ENCODE measurements around the gene CEP290.

Gene CEP290

GRCh38 chr12:88141774-88142609, at the start of gene CEP290, which contains the start of gene TMTC3:
TSS of gene CEP290 (minus strand) at chr12:88142088. CDS start at chr12:88141307, 781 bp downstream.
TSS of gene TMTC3 (plus strand) at chr12:88142307. CDS start at chr12:88148316, 6,009 bp downstream.
- peak; percentile 83 for DNase-seq (ENCODE audit: low read depth in 2 of 2)

- no peak for DNase-seq (ENCODE audit: low read depth in 2 of 2)
Observed at GRCh38 chr12:88188180-88188579, 46.3 kb upstream of the CEP290 start.

- DNase-seq (ENCODE audit: low read depth in 2 of 2): no peak
Observed at GRCh38 chr12:88187571-88187970, 45.7 kb upstream of the CEP290 start.

- DNase-seq (ENCODE audit: low read depth in 2 of 2): no peak
Observed at GRCh38 chr12:88185988-88186387, 44.1 kb upstream of the CEP290 start.

GRCh38 chr12:88185279-88185678, 43.4 kb upstream of the CEP290 start:
- no peak for DNase-seq (ENCODE audit: low read depth in 2 of 2)

GRCh38 chr12:88184196-88184595, 42.3 kb upstream of the CEP290 start:
- no peak for DNase-seq (ENCODE audit: low read depth in 2 of 2)

- DNase-seq (ENCODE audit: low read depth in 2 of 2): no peak
Observed at GRCh38 chr12:88182416-88182815, 40.5 kb upstream of the CEP290 start.

GRCh38 chr12:88181881-88182280, 40.0 kb upstream of the CEP290 start:
- DNase-seq (ENCODE audit: low read depth in 2 of 2): no peak

- DNase-seq (ENCODE audit: low read depth in 2 of 2): no peak
Observed at GRCh38 chr12:88179436-88180014, 37.6 kb upstream of the CEP290 start.

GRCh38 chr12:88175544-88175943, 33.7 kb upstream of the CEP290 start:
- no peak for DNase-seq (ENCODE audit: low read depth in 2 of 2)

- no peak for DNase-seq (ENCODE audit: low read depth in 2 of 2)
Observed at GRCh38 chr12:88172844-88173407, 31.0 kb upstream of the CEP290 start.

- DNase-seq (ENCODE audit: low read depth in 2 of 2): no peak
Observed at GRCh38 chr12:88167384-88167783, 25.5 kb upstream of the CEP290 start.

- no peak for DNase-seq (ENCODE audit: low read depth in 2 of 2)
Observed at GRCh38 chr12:88166179-88166578, 24.3 kb upstream of the CEP290 start.

- no peak for DNase-seq (ENCODE audit: low read depth in 2 of 2)
Observed at GRCh38 chr12:88163371-88163770, 21.5 kb upstream of the CEP290 start.

GRCh38 chr12:88156075-88156654, 14.3 kb upstream of the CEP290 start:
- DNase-seq (ENCODE audit: low read depth in 2 of 2): no peak

- DNase-seq (ENCODE audit: low read depth in 2 of 2): no peak
Observed at GRCh38 chr12:88153959-88154358, 12.1 kb upstream of the CEP290 start.

- no peak for DNase-seq (ENCODE audit: low read depth in 2 of 2)
Observed at GRCh38 chr12:88150063-88150462, 8.2 kb upstream of the CEP290 start.

GRCh38 chr12:88145567-88146505, 3.9 kb upstream of the CEP290 start:
- DNase-seq (ENCODE audit: low read depth in 2 of 2): no peak

GRCh38 chr12:88144546-88145468, 2.9 kb upstream of the CEP290 start:
- DNase-seq (ENCODE audit: low read depth in 2 of 2): no peak

GRCh38 chr12:88144037-88144436, 2.1 kb upstream of the CEP290 start:
- DNase-seq (ENCODE audit: low read depth in 2 of 2): no peak

Data from activated CD4-positive, alpha-beta T cell treated with anti-CD3 and anti-CD28 coated beads for 24 hours (primary cell).